SK-N-MC (cell line): ENCODE results near the gene TAX1BP3.

Experiments used
- EZH2 ChIP-seq: fragments of 200-600 bp; sonication (generic); IDR thresholded peaks from one replicate; pipeline ENCODE4 v1.6.1; 2017; ENCODE audit warnings: antibody characterized with exemption
- FOXP2 ChIP-seq: optimal IDR thresholded peaks from 2 replicates; pipeline ENCODE3; 2011; ENCODE audit warnings: mild to moderate bottlenecking, moderate library complexity; ENCODE audit not compliant: insufficient read depth; ENCODE audit errors: extremely low read length, control extremely low read depth
- POLR2AphosphoS5 ChIP-seq: IDR thresholded peaks from 2 replicates; pipeline ENCODE4 v1.6.1; 2012; ENCODE audit warnings: mild to moderate bottlenecking, low read depth, low read length, borderline replicate concordance

DNA sequence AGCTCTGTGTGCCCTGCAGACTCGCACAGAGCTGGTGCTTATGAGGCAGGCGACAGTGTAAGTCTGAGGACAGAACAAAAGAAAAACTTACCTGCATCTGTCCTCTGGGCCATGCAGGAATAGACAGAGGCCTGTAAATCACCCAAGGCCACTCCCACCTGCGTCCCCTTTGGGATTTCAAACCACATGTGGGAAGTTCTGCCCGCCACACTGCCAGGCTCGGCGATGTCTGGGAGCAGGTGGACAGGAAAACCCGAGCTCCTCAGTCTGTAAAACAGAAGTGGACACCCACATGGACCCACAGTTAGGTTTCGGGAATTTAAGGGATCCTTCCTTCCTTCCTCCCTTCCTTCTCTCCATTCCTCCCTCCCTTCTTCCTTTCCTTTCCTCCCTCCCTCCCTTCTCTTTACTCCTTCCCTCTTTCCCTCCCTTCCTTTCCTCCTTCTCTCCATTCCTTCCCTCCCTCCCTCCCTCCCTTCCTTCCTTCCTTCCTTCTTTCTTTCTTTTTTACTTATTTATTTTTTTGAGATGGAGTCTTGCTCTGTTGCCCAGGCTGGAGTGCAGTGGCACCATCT lies 47.1 kb downstream of the TAX1BP3 start:
- TF ChIP-seq POLR2AphosphoS5 (no peak), EZH2 (no peak), FOXP2 (no peak)
